IMR-90 (cell line): ENCODE results near the gene ZNF322.

Experiments used
- POLR2A ChIP-seq: IDR thresholded peaks from 2 replicates; pipeline ENCODE4 v1.6.1; 2012; ENCODE audit warnings: mild to moderate bottlenecking, low read depth, low read length
- RAD21 ChIP-seq: IDR thresholded peaks from 2 replicates; pipeline ENCODE4 v1.6.1; 2012; ENCODE audit warnings: low read length, improper control_type of control experiment
- TF ChIP-seq, protein P1 (sequence below): conservative IDR thresholded peaks from 2 replicates; pipeline ENCODE4 v1.5.1; 2012; ENCODE audit warnings: mild to moderate bottlenecking, low read depth, low read length, improper control_type of control experiment

DNA sequence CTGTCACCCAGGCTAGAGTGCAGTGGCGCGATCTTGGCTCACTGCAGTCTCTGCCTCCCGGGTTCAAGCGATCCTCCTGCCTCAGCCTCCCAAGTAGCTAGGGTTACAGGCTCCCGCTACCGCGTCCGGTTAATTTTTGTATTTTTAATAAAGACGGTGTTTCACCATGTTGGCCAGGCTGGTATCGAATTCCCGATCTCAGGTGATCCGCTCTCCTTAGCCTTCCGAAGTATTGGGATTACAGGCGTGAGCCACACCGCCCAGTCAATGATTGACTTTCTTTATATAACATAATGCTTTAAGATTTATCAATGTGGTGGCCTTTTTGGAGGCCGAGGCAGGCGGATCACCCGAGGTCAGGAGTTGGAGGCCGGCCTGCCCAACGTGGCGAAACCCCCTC, 70.6 kb downstream of the ZNF322 start:
- no peak for TF ChIP-seq RAD21
- TF ChIP-seq, protein P1, sequence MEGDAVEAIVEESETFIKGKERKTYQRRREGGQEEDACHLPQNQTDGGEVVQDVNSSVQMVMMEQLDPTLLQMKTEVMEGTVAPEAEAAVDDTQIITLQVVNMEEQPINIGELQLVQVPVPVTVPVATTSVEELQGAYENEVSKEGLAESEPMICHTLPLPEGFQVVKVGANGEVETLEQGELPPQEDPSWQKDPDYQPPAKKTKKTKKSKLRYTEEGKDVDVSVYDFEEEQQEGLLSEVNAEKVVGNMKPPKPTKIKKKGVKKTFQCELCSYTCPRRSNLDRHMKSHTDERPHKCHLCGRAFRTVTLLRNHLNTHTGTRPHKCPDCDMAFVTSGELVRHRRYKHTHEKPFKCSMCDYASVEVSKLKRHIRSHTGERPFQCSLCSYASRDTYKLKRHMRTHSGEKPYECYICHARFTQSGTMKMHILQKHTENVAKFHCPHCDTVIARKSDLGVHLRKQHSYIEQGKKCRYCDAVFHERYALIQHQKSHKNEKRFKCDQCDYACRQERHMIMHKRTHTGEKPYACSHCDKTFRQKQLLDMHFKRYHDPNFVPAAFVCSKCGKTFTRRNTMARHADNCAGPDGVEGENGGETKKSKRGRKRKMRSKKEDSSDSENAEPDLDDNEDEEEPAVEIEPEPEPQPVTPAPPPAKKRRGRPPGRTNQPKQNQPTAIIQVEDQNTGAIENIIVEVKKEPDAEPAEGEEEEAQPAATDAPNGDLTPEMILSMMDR = no peak
- TF ChIP-seq POLR2A = no peak
